IMR-90 (cell line): ENCODE results near the gene ARHGAP15. TPM values are rescaled to one million over a fixed set of nuclear protein-coding genes. Genes with fewer than 3 reads are reported as not detected.

Source experiments
- ATAC-seq: fragments of 200-7000 bp; cut with Tn5 transposase; 2 replicates; pipeline ENCODE4 v1.9.1; 2020; ENCODE audit warnings: low read depth, mild to moderate bottlenecking, moderate library complexity
- BruUV-seq: library from RNA; stranded (reverse); fragments of 400-500 nt; replicated peaks from 2 replicates; lab custom pipeline; 2021; lab: Mats Ljungman, UMichigan
- CTCF ChIA-PET: fragments of 300-600 bp; formaldehyde crosslinking; extraction: SDS; loops from one replicate; lab custom pipeline; 2021; ENCODE audit warnings: antibody characterized with exemption; lab: Yijun Ruan, JAX
- POLR2A ChIA-PET: fragments of 300-600 bp; sonication (Branson Sonifier 250); formaldehyde crosslinking; loops from one replicate; lab custom pipeline; 2022; ENCODE audit warnings: antibody characterized with exemption; ENCODE audit not compliant: unreplicated experiment; lab: Charles Lee
- DNase-seq: peaks from one replicate; pipeline ENCODE4 v3.0.0; 2013
- H2AFZ ChIP-seq: replicated peaks from 2 replicates; pipeline ENCODE3; 2013; ENCODE audit warnings: low read length, mild to moderate bottlenecking; ENCODE audit not compliant: poor library complexity
- H2AK5ac ChIP-seq: 2 replicates; pipeline ENCODE4 v1.6.1; 2013; ENCODE audit warnings: low read depth, low read length, inconsistent platforms
- H2AK9ac ChIP-seq: replicated peaks from 2 replicates; pipeline ENCODE3; 2013; ENCODE audit warnings: mild to moderate bottlenecking, low read depth, low read length, moderate library complexity; ENCODE audit not compliant: poor library complexity
- H2BK120ac ChIP-seq: 2 replicates; pipeline ENCODE4 v1.6.1; 2013; ENCODE audit warnings: low read depth, low read length, inconsistent platforms
- H2BK15ac ChIP-seq: 3 replicates; pipeline ENCODE4 v1.6.1; 2013; ENCODE audit warnings: low read depth, low read length, inconsistent platforms
- H2BK20ac ChIP-seq: 2 replicates; pipeline ENCODE4 v1.6.1; 2013; ENCODE audit warnings: low read depth, mild to moderate bottlenecking, inconsistent platforms, low read length, moderate library complexity
- H2BK5ac ChIP-seq: 2 replicates; pipeline ENCODE4 v1.6.1; 2013; ENCODE audit warnings: mild to moderate bottlenecking, low read depth, low read length, inconsistent platforms; ENCODE audit not compliant: poor library complexity, severe bottlenecking
- H3K14ac ChIP-seq: replicated peaks from 2 replicates; pipeline ENCODE4 v1.6.1; 2013; ENCODE audit warnings: low read depth, low read length, inconsistent platforms
- H3K18ac ChIP-seq: 2 replicates; pipeline ENCODE4 v1.6.1; 2013; ENCODE audit warnings: low read depth, low read length, control low read depth
- H3K23ac ChIP-seq: 2 replicates; pipeline ENCODE4 v1.6.1; 2013; ENCODE audit warnings: low read depth, low read length, inconsistent platforms
- H3K27ac ChIP-seq: 2 replicates; pipeline ENCODE4 v1.5.1; 2013; ENCODE audit warnings: mild to moderate bottlenecking, control low read depth, low read length; ENCODE audit not compliant: insufficient read depth
- H3K27me3 ChIP-seq: 2 replicates; pipeline ENCODE4 v1.6.1; 2013; ENCODE audit warnings: low read length; ENCODE audit not compliant: control insufficient read depth, insufficient read depth
- H3K36me3 ChIP-seq: 2 replicates; pipeline ENCODE4 v1.6.1; 2013; ENCODE audit warnings: low read length, mixed read lengths; ENCODE audit not compliant: control insufficient read depth, insufficient read depth
- H3K4ac ChIP-seq: 2 replicates; pipeline ENCODE4 v1.6.1; 2013; ENCODE audit warnings: low read depth, low read length, inconsistent platforms
- H3K4me1 ChIP-seq: 2 replicates; pipeline ENCODE4 v1.6.1; 2013; ENCODE audit warnings: low read length, mixed read lengths; ENCODE audit not compliant: control insufficient read depth, insufficient read depth
- H3K4me2 ChIP-seq: 2 replicates; pipeline ENCODE4 v1.6.1; 2013; ENCODE audit warnings: low read depth, mild to moderate bottlenecking, control low read depth, low read length, moderate library complexity
- H3K4me3 ChIP-seq: 2 replicates; pipeline ENCODE4 v1.5.1; 2013; ENCODE audit warnings: low read depth, mild to moderate bottlenecking, control low read depth, low read length, moderate library complexity; ENCODE audit not compliant: insufficient read depth
- H3K56ac ChIP-seq: 2 replicates; pipeline ENCODE4 v1.6.1; 2013; ENCODE audit warnings: low read length, inconsistent platforms; ENCODE audit not compliant: insufficient read depth; ENCODE audit errors: extremely low read depth
- H3K79me1 ChIP-seq, 2 experiments: 2 replicates each; pipeline ENCODE4 v1.6.1; 2013; ENCODE audit warnings: low read length in 2 of 2, inconsistent platforms in 1 of 2, low read depth in 1 of 2
- H3K9ac ChIP-seq: 2 replicates; pipeline ENCODE4 v1.6.1; 2013; ENCODE audit warnings: low read depth, low read length, control low read depth
- H3K9me1 ChIP-seq: 2 replicates; pipeline ENCODE4 v1.6.1; 2013; ENCODE audit warnings: low read length, inconsistent platforms; ENCODE audit not compliant: insufficient read depth
- H3K9me3 ChIP-seq: 2 replicates; pipeline ENCODE4 v1.6.1; 2013; ENCODE audit warnings: low read length; ENCODE audit not compliant: control insufficient read depth, insufficient read depth
- H4K20me1 ChIP-seq: 2 replicates; pipeline ENCODE4 v1.6.1; 2013; ENCODE audit warnings: low read length, inconsistent platforms; ENCODE audit not compliant: insufficient read depth
- H4K5ac ChIP-seq: 2 replicates; pipeline ENCODE4 v1.6.1; 2013; ENCODE audit warnings: mild to moderate bottlenecking, low read depth, low read length, control low read depth
- H4K8ac ChIP-seq, 2 experiments: 2 replicates each; pipeline ENCODE4 v1.6.1; 2013; ENCODE audit warnings: low read depth in 2 of 2, low read length in 2 of 2, control low read depth in 1 of 2, inconsistent platforms in 1 of 2
- H4K91ac ChIP-seq: 2 replicates; pipeline ENCODE4 v1.6.1; 2013; ENCODE audit warnings: low read depth, low read length, inconsistent platforms; ENCODE audit not compliant: insufficient read depth
- NFE2L2 ChIP-seq: fragments of 150-350 bp; IDR thresholded peaks from 2 replicates; pipeline ENCODE4 v1.6.1; 2016; ENCODE audit warnings: low read depth, mild to moderate bottlenecking, low read length
- WGBS, 2 experiments: methylation state at CpG; one replicate each; pipeline versions ENCODE4 v1.1.5 to v1.1.7; 2013; ENCODE audit warnings: missing lambda C conversion rate in 2 of 2; ENCODE audit not compliant: insufficient read length in 1 of 2; ENCODE audit errors: extremely low coverage in 2 of 2; 5-methylcytosine and 5-hydroxymethylcytosine counted together
- dilution Hi-C: fragments of 300-500 bp; cut with HindIII; formaldehyde crosslinking; loops from one replicate; pipeline ENCODE4 v1.14.3; 2018; ENCODE audit warnings: low sequenced_read_pairs; ENCODE audit not compliant: unreplicated experiment
- in situ Hi-C: fragments of 300-500 bp; cut with MboI; formaldehyde crosslinking; loops from 3 replicates; pipeline ENCODE4 v1.14.3; 2019; ENCODE audit warnings: low sequenced_read_pairs, inconsistent platforms, mixed read lengths
- intact Hi-C: fragments of 100-400 bp; cut with micrococcal nuclease; formaldehyde crosslinking; loops from 2 replicates; pipeline ENCODE4 v1.10.0; 2022
- polyA plus RNA-seq, 3 experiments: library from polyadenylated mRNA; depleted of rRNA; stranded (reverse); fragments of >200 nt; gene quantifications; 2 replicates each; pipeline ENCODE4 v1.2.3, GENCODE V29; 2012; ENCODE audit warnings: low replicate concordance in 1 of 3
- total RNA-seq: library from RNA; depleted of rRNA; stranded (reverse); fragments of >200 nt; gene quantifications from 2 replicates; pipeline ENCODE4 v1.2.3, GENCODE V29; 2012

The ARHGAP15 gene
- total and polyA plus RNA-seq, 2 of the 4 experiments (the other 2 are of a cell fraction), result not detected

DNA sequence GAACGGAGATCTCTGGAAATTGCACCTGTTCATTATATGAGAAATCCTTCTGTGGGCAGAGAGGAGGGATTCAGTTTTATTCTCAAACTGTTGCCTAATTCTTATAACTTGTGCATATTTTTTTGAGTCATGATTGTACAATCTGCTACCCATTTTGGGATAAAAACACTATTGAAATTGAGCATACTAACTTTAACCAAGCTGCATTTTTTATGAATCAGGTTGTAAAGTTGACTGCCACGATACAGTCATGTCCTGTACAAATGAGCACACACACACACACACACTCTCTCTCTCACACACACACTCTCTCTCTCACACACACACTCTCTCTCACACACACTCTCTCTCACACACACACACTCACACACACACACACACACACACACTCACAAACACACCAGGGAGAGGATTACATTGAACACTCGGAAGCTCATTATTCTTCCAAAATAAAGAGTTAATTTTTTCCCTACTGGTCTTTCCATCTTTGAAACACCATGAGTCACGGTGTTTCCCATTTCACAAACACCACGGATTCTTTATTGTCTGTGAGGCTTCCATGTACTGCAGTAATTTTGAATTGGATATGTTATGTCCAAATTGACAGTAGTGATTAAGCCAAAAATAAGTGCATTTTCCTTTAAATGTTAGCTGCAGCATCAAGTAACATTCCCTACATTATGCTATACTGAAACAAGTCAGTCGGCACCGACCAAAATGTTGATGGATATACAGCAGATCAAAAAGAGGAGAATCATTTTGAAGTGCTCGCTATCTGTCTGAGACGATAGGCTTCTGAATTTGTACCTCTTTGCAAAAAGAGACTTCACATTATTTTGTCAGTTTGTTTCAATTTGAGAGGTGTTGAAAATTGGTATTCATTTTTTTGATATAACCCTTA, 216.9 kb downstream of the ARHGAP15 start:
- Histone ChIP-seq H3K18ac (no peak overlapping the region), H2BK20ac (no peak overlapping the region), H4K91ac (no peak overlapping the region), H3K9ac (no peak overlapping the region), H3K79me1 (no peaks in the 10 kb centered on the region), H3K4me1 (no peaks in the 10 kb centered on the region), H4K20me1 (no peaks in the 10 kb centered on the region), H3K36me3 (no peaks in the 10 kb centered on the region), H3K27me3 (no peaks in the 10 kb centered on the region), H3K14ac (no peak overlapping the region), H3K56ac (no peak overlapping the region), H3K4me3 (no peak overlapping the region), H2BK15ac (no peak overlapping the region), H2AK5ac (no peak overlapping the region), H2BK5ac (no peak overlapping the region), H4K5ac (no peak overlapping the region), H4K8ac (no peak overlapping the region), H2AFZ (no peak overlapping the region), H3K23ac (no peak overlapping the region), H3K9me3 (no peaks in the 10 kb centered on the region), H3K4me2 (no peak overlapping the region), H3K4ac (no peak overlapping the region), H3K9me1 (no peaks in the 10 kb centered on the region), H2BK120ac (no peak overlapping the region), H2AK9ac (no peak overlapping the region), H3K27ac (no peak overlapping the region)
- no CpG with 5 or more reads among the region's 9 CpGs for WGBS, 2 experiments
- ChIA-PET CTCF (no interaction called here), POLR2A (interaction anchor here (0.6 kb wide), 1 partner anchor 10 kb away, joined by 4 read pairs; no protein-coding TSS in a partner anchor)
- intact Hi-C loops (no loop called here), dilution Hi-C loops (no loop called here), in situ Hi-C loops (no loop called here)
- no TSS peak for BruUV-seq
- DNase-seq, result no peak
- TF ChIP-seq NFE2L2, result no peak
- peak; percentile 35 for ATAC-seq
